CD1c-positive myeloid dendritic cell (primary cell): ENCODE results near the gene LHX6.

Experiments used
- DNase-seq: peaks from one replicate; pipeline ENCODE4 v3.0.0-alpha.2; 2016; ENCODE audit errors: extremely low spot score

Gene LHX6

DNA sequence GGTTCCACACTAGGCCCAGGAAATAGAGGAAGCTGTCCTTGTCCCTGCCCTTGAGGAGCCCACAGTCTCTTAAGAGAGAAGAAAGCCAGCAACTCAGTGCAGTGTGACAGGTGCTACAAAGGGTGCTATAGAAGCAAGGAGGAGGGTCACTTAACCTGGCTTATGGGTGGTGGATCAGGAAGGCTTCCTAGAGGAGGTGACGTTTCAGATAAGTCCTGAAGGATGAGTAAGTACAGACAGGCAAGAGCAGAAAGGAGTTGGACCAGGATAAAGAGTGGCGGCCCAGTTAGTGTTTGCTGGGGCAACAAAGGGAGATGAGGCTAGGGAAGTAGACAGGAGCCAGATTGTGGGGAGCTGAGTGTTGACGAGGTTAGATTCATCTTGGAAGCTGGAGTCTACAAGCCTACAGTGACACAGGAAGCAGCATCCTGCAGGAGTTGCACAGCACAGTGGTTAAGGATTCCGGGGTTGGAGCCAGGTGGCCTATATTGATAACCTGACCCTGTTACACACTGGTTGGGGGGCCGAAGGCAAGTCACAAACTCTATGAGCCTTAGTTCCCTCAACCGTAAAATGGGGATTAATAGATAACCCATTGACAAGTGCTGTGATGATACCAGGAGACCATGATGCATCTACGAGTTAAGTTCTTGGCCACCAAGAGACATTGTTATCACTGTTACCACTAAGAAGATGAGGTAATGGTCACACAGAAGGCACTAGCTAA, 5.4 kb upstream of the LHX6 start:
- DNase-seq: no peak

DNA sequence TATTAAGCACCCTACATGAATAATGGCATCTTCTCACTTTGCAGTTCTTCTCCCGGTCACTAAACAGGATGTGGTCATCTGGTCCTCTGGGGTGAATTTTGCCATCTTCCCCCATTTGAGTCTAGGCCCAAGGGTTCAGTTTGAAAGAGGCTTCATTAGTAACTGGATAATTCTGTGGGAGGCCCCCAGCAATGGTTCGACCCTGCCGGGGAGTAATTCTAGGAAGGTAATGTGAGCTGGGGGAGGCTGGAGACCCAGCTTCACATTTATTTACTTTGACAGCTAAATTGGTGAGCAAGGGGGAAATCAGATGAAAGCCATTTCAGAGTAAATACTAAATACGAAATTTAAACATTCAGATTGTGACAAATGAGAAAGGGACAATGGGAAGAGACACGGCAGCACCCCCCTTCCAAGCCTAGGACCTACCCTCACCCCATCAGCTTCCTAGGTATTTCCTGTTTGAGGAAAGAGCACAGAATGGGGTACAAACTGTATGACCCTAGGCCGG, 4.1 kb upstream of the LHX6 start:
- DNase-seq: no peak

DNA sequence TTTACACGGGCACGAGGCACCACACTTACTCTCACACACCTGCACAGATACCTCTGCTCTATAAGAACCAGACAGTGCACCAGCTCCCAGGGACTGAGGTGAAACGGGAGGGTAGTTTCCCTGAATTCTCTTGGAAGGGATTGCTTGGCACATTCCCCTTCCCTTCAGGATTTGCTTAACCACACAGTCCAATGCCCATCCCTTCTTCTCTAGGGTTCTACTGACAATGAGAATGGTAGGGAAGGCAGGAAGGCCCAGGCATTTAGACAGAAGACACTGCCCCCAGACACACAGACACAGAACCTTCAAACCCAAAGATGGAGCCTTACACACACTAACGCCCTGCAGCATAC, 704 bp upstream of the LHX6 start:
- DNase-seq: no peak

DNA sequence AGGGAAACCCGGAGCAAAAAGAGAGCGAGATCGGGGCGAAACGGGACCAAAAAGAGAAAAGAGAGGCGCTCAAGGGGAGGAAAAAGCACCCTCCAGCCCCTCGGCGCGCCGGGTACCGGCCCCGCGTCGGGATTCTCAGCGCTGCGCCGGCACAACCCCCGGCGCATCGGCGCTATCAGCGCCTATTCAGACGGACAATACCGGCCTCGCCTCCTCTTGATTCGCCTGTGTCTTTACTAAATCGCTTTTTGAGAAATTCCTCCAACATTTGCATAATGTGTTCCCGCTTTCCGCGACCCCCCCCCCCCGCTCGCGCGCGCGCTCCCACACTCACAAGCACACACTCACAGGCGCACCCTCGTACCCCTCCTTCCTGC, 578 bp downstream of the LHX6 start:
- DNase-seq: no peak

- DNase-seq: no peak
Measured at GRCh38 chr9:122227575-122227900, 1.2 kb downstream of the LHX6 start.

GRCh38 chr9:122226758-122227574, 1.8 kb downstream of the LHX6 start:
- no peak for DNase-seq

DNA sequence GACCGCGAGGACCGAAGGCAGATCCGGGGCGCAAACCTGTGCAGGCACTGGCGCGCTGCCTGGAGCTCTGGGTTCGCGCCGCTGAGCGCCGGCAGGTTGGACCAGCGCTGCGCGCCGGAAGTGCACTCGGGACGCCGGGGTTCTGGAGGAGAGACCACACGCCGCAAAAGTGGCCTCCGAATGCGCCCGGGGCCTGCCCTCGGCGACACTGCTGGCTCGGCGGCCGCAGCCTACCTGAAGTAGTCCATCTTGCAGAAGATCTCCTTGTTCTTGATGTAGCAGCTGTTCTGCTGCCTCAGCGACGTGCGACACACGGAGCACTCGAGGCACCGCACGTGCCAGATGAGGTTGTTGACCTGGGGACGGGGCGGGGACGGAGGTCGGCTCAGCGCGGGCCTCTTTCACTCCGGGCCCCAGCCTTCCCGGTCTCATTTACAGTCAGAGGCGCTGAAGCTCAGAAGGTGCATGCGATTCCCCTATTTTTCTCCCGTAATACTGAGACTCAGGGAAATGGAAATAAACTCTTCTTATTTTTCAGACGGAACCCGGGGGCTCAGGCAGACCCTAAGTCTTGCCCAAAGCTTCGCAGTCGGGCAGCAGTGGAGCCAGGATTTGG, 2.5 kb downstream of the LHX6 start:
- DNase-seq: no peak

GRCh38 chr9:122225312-122226141, 3.2 kb downstream of the LHX6 start:
- DNase-seq: no peak

- no peak for DNase-seq
Measured at GRCh38 chr9:122223435-122223834, 5.3 kb downstream of the LHX6 start.

DNA sequence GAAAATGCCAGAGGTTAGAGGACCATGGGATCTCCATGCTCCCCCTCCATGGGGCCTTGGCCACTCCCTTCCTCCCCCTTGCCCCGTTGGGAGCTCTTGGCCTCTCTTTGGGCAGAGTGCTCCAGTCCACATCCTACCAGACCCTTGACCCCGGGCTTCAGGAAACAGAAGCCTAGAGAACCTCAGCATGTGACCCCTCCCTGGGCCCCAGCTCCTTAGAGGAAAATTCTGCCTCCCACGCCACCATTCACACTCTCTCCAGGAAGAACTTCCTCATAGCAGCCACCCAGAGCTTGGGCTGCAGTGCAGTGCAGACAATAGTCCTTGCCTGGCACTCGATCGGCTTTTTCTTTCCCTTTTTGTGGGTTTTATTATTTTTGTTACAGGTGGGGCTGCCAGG, 6.0 kb downstream of the LHX6 start:
- DNase-seq: peak; percentile 46

GRCh38 chr9:122221183-122221811, 7.5 kb downstream of the LHX6 start:
- DNase-seq: no peak

GRCh38 chr9:122220673-122221182, 8.0 kb downstream of the LHX6 start:
- no peak for DNase-seq

GRCh38 chr9:122219856-122220672, 8.7 kb downstream of the LHX6 start:
- no peak for DNase-seq

DNA sequence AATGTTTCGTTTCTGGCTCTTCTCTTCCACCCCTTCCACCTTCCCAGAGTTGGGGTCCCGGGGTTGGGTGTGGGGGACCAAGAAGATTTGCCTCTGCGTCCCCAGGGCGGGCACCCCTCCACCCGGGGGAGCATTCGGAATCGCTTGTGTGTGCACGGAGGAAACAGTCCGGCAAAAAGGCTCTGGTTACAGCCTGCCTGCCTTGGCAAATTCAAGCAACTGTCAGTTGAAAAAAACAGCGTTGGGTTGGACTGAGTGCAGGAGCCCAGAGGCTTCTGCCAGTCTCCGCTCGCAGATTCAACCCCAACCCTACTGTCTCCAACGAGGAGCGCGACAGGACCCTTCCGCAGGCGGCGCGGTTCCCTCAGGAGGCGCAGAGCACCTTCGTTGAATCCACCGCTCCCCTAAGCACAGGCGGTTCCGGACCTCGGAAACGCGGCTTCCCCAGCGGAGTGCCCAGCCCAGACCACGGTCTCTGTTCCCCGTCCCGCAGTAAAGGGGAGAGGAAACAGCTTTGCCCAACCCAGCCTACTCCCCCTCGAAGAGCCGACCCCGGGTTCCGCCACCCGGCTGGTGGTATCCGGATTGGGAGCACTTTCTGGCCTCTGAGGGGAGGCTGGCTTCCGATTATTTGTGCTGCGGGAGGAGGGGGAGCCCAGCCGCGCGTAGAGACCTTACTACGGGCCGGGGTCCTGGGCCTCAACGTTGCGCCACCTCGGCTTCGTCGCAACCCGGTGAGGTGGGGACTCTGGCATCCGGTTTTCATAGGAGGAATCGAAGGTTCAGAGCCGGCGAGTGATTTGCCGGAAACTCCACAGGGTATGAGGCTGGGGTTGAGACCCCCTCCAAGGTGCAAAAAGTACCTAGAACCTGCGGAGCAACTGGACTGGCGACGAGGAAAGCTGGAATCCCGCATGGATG, 9.6 kb downstream of the LHX6 start:
- no peak for DNase-seq

DNA sequence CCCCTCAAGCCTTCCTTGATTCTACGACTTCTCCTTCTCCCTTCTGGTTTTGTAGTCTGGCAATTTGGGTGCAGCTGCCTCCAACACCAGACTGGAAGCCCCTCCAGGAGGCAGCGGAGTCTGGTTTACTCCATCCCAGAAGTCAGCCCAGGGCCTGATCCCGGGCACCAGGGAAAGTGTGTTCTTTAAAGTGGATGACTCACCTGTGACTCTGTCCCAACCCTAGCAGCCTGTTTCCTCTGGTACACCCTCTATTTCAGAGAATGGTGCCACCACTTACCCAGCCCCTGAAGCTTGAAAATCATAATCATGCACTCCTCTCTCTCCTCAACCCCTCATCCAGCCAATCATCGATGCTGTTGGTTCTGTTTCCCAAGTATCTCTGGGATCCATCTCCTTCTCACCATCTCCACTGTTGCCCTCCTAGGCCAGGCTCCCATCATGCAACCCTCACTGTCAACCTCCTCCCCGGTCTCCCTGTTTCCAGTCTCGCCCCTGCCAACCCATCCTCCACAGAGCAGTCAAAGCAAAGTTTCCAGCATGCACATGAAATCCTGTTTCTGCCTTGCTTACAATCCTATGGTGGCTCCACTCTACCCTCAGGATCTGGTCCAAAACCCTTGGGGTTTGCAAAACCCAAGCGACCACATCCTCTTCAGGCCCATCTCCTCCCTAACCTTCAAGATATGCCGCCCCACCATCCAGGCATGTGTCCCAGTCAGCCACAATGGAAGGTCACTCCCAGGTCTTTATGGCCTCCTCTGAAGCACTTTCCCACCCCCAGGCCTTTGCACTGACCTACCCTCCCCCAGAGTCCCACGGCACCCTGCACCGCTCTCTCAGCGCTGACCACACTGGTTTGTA, 10.5 kb downstream of the LHX6 start:
- DNase-seq: no peak

DNA sequence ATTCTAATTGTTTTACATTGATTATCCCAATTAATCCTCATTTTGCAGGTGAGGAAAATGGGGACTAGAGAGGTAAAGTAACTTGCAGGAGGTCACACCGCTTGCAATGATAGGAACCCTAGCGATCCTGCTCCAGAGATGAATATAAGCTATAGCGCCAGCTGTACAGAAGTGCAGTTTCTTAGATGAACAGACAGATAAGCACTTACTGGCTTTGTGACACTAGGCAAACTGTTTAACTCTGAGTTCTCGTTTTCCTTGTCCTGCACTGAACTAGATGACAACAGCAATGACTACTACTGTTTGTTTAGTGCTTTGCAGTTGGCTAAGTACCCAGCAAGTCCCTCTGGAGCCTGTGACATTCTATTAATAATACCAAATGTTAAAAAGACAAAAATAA, 11.1 kb downstream of the LHX6 start:
- no peak for DNase-seq

DNA sequence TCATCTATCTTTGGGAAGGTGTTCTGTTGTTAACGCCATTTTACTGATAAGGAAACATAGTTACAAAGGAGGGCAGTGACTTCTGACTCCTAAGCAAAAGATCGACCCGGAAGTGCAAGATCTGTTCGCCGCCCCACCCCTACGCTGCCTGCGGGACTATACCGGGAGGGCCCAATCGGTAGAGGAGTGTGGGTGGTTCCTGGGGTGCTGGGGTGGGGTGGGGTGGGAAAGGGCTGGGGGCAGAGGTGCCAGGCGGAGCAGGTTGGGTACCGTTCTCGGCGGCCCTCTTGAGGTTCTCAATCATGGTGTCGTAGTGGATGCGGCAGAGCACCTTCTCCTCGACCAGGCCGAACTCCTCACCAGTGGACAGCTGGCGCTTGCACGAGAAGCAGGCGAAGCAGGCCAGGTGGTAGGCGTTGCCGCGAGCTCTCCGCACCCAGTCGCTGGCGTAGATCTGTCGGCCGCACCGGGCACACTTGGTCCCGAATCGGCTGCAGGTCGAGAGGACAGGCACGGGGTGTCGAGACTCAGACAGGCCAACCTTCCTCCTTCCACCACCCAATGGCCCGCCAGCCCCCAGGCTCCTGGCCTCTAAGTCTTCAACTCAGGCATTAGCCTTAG, 11.8 kb downstream of the LHX6 start:
- DNase-seq: no peak
